GM20000 (cell line): ENCODE data around the gene KLHL29.

Experiments used
- DNase-seq: peaks from one replicate; pipeline ENCODE4 v3.0.0; 2012; ENCODE audit warnings: low spot score
- TF ChIP-seq, protein P1 (sequence below): IDR thresholded peaks from 2 replicates; pipeline ENCODE4 v1.5.1; 2012; ENCODE audit warnings: mild to moderate bottlenecking, control low read depth; ENCODE audit errors: extremely low read depth, missing control alignments

The KLHL29 gene

DNA sequence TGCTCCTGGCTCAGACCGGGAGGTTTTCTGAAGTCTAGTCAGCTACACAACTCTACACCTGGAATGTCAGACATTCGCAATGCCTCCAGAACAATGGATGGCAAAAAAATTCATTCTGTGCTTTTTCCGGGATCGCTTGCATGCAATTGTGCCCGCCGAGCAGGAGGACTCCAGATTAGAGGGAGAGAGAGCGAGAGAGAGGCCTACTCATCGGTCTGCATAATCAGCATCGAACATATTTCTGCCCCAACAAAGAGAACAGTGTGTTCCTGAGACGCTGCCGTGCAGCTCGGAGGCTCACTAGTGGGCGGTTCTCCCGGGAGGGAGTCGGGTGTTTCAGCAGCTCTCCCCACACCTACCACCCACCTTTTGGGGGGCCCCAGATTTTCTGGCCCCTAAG, 117.1 kb downstream of the KLHL29 start:
- no peak for DNase-seq
- TF ChIP-seq, protein P1, sequence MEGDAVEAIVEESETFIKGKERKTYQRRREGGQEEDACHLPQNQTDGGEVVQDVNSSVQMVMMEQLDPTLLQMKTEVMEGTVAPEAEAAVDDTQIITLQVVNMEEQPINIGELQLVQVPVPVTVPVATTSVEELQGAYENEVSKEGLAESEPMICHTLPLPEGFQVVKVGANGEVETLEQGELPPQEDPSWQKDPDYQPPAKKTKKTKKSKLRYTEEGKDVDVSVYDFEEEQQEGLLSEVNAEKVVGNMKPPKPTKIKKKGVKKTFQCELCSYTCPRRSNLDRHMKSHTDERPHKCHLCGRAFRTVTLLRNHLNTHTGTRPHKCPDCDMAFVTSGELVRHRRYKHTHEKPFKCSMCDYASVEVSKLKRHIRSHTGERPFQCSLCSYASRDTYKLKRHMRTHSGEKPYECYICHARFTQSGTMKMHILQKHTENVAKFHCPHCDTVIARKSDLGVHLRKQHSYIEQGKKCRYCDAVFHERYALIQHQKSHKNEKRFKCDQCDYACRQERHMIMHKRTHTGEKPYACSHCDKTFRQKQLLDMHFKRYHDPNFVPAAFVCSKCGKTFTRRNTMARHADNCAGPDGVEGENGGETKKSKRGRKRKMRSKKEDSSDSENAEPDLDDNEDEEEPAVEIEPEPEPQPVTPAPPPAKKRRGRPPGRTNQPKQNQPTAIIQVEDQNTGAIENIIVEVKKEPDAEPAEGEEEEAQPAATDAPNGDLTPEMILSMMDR = no peak

DNA sequence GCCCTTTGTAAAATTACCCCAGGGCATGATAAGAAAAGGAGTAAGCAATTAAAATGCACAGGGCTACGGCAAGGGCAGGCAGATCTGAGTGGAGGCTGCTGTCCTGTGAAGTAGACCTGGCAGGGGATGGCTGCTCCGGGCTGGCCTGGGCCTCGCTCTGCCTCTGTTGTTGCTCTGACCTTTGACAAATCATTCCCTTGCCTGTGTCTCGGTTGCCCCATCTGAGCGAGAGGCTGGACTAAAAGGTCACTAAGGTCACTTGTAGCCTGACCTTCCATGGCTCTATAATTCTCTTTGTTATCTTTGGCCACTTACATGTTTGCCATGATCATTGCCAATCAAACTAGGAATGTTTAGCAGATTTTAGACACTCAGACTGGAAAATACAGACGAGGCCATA, 118.1 kb downstream of the KLHL29 start:
- TF ChIP-seq, protein P1 = no peak
- no peak for DNase-seq

DNA sequence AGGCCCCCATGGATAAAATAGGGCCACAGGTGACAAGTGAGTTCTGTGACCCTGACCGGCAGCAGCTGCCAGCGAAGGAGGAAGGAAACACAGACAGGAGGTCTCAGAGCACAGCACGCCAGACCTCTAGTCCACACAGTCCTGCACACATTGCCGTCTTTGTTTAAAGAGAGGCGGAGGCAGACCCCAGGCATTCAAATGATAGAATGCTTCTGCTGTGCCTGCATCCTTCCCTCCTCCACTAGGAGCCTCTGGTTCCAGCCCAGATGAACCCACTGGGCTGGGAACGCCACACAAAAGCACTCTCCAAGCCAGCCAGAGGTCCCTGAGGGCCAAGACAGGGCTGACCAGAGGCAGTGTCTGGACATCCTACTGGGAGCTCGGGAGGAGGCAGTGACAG, 118.7 kb downstream of the KLHL29 start:
- no peak for DNase-seq
- TF ChIP-seq, protein P1 = no peak

DNA sequence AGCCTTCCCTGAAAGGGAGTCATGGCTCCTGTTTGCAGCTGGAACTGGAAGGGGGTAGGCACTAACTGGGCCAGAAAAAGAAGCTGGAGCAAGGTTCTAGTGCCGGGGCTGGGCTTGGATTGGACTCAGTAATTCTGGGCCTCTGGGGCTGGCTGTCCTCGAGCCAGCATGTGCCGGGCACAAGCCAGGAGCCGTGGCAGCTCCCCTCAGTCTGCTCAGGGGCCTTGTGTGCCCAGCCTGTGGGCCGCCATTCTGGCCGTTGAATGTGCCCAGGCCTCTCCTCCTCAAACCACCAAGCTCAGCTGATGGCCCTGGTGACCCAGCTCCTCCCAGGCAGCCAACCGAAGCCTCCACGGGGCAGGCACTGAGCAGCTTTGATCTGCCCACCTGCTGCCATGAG, 119.6 kb downstream of the KLHL29 start:
- TF ChIP-seq, protein P1 = no peak
- DNase-seq = no peak

DNA sequence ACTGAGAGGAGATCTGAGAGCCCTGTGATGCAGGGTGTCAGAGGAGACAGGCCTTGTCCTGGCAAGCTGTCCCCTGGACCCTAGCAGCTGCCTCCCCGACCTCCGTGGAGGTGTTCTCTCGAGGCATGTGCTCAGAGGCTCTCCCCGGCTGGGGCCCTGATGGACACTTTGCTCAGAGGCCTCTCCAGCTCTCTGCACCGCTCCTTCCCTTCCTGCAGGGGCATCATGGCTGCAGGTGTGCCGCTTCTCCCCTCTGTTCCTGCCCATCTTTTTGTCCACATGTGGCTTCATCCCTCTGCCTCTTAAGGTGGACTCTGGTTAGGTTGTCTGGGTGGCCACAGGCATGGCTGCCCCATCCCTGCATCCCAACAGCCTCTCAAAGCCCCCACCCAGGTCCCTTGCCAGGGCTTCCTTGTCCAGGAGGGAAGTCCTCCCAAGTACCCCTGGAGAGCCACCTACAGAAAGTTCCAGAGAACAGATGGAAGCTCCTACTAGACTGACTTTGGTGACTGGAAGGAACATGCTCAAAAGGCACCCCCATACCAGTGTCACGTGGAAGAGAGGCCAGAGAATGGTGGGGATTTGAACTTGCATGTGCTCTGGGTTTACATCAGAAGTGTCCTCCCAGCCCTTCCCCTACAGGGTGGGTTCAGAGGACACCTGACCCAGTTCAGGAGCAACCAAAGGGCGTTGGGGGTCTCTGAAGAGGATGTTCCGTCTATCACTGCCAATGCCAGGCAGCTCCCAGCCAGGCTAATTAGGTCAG, 120.4 kb downstream of the KLHL29 start:
- no peak for DNase-seq

DNA sequence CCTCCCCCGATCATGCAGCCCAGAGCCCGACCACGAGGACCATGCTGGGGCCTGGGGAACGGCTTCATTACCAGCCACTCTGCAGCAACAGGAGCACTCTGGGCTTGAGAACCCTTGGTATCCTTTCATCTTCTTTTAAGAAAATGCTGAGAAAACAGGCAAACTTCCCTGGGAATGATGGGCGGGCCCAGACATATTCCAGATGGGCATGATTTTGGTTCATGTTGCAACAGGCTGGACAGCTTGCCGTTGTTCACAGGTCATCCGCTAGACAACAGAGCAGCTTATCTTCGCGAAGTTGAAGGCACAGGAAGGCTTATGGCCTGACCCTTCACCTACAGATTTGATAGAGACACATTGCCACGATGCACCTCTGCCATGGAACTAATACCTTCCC, 121.0 kb downstream of the KLHL29 start:
- DNase-seq = no peak
- TF ChIP-seq, protein P1 = no peak

More for the DNA sequence above, 120.4 kb downstream of the KLHL29 start:
- TF ChIP-seq, protein P1 = no peak

DNA sequence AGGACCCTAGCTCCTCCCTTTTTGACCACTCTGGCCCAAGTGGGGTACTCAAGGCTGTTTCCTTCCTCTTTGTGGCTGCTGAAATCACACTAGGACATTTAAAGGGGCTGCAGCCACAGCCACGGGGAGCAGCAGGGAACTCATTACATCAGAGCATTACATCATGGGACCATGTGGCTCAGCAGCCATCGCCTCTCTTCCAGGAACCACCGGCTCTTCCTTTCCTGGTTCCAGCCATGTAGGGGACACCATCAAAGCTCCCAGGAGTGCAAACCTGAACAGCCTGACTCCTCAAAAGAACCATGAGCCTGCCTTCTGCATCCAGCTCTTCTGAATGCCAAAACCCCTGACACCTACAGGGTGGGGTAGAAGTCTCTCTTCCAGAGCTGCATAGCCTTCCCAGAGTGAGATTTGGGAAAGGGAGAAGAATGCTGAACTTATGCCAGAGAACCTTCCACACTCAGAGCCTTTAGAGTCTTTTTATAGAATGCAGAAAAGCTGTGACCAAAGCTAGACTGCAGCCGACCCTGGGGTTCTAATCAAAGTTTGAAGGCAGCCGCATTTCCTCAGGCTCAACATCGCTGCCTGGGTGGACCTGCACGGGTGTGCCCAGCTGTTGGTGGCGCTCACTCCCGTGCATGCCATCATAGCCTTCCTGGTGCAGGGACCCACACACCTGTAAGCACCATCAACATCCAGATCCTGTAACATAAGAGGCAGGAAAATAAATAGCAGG, 121.7 kb downstream of the KLHL29 start:
- DNase-seq = no peak
- TF ChIP-seq, protein P1 = no peak
